Measurements from ENCODE around the gene JCAD. TPM values are rescaled to one million over a fixed set of nuclear protein-coding genes. Genes with fewer than 3 reads are reported as not detected.

JCAD gene
- total and polyA plus RNA-seq, 2 of the 8 experiments (the other 6 are each of a cell fraction or from before 2014, with no cell fraction given) = 0.56 to 5.2 TPM

DNA sequence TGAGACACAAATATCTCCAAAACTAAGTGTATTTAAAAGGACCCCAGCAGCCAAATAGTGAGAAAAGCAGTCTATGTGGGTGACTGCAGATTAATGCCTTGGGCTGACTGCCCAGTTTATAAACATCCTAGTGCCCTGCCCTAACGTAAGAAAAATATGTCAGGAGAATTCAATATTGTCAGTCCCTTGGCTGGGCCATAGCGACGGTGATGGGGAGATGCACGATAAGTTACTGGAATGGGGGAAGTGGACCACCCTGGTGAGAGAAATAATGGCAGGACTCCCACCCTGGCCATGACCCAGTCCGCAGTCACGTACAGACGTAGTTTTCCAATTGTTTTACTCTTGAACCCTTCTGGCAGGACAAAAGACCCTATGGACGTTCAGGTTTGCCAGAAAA, 48.0 kb downstream of the JCAD start:
- H3K27ac ChIP-seq (ENCODE audit: low read depth, low read length) = no peak overlapping the region
- no peak for TF ChIP-seq KDM1A (IDR thresholded peaks at IDR 0.05; ENCODE audit: borderline replicate concordance, low read length)
- no peak for TF ChIP-seq ZNF274 (IDR thresholded peaks at IDR 0.05; ENCODE audit: borderline replicate concordance, extremely low read depth, low read length)
- TF ChIP-seq JUN (IDR thresholded peaks at IDR 0.05; ENCODE audit: low read depth, low read length) = no peak
- TF ChIP-seq, protein P1, sequence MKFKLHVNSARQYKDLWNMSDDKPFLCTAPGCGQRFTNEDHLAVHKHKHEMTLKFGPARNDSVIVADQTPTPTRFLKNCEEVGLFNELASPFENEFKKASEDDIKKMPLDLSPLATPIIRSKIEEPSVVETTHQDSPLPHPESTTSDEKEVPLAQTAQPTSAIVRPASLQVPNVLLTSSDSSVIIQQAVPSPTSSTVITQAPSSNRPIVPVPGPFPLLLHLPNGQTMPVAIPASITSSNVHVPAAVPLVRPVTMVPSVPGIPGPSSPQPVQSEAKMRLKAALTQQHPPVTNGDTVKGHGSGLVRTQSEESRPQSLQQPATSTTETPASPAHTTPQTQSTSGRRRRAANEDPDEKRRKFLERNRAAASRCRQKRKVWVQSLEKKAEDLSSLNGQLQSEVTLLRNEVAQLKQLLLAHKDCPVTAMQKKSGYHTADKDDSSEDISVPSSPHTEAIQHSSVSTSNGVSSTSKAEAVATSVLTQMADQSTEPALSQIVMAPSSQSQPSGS (IDR thresholded peaks at IDR 0.05; ENCODE audit: low read length) = no peak
- TF ChIP-seq CHD1 (IDR thresholded peaks at IDR 0.05; ENCODE audit: low read depth, low read length) = no peak
- no peak for TF ChIP-seq TEAD4 (IDR thresholded peaks at IDR 0.05; ENCODE audit: low read depth, low read length)
- no peak for TF ChIP-seq HDAC6 (IDR thresholded peaks at IDR 0.05; ENCODE audit: low read depth, low read length)
- TF ChIP-seq RFX5 (IDR thresholded peaks at IDR 0.05; ENCODE audit: borderline replicate concordance, low read depth, low read length) = no peak
- no peak for TF ChIP-seq CHD2 (IDR thresholded peaks at IDR 0.05; ENCODE audit: low read length)
- TF ChIP-seq TAF1 (IDR thresholded peaks at IDR 0.05; ENCODE audit: low read depth, low read length) = no peak
- TF ChIP-seq CREB1 (IDR thresholded peaks at IDR 0.05) = no peak
- no peak for TF ChIP-seq CEBPB (IDR thresholded peaks at IDR 0.05; ENCODE audit: low read depth, low read length)
- TF ChIP-seq POU5F1 (IDR thresholded peaks at IDR 0.05; ENCODE audit: low read depth, low read length) = no peak
- no peak for TF ChIP-seq EZH2 (IDR thresholded peaks at IDR 0.05; ENCODE audit: low read depth, low read length, severe bottlenecking)

More for the DNA sequence above, 48.0 kb downstream of the JCAD start:
- H3K9me3 ChIP-seq (ENCODE audit: insufficient read depth in 2 of 2, low read depth in 1 of 2, low read length in 1 of 2) = no peaks in the 10 kb centered on the region
- no peak overlapping the region for H2BK120ac ChIP-seq (replicated peaks; ENCODE audit: low read depth, low read length)
- no peak overlapping the region for H3K4me2 ChIP-seq (ENCODE audit: insufficient read depth in 1 of 2, low read depth in 2 of 2, low read length in 2 of 2)
- no peak overlapping the region for H2AK5ac ChIP-seq (ENCODE audit: low read depth, low read length)
- DNase-seq (ENCODE audit: low read depth in 1 of 2, low spot score in 2 of 2) = no peak
- WGBS, 2 experiments (ENCODE audit: extremely low coverage in 1 of 2, insufficient coverage in 1 of 2, insufficient read length in 1 of 2, insufficient replicate concordance in 2 of 2, low coverage in 1 of 2, low lambda C conversion rate in 2 of 2, missing lambda C conversion rate in 1 of 2) = 94% methylated on average over 8 of the region's 8 CpGs; no CpG with 5 or more reads in 1 of the 2 experiments
- no peak overlapping the region for H3K18ac ChIP-seq (ENCODE audit: extremely low read depth, low read length)
- H4K20me1 ChIP-seq (replicated peaks in 1 of 2; ENCODE audit: control insufficient read depth in 1 of 2, insufficient read depth in 2 of 2, low read length in 2 of 2) = no peaks in the 10 kb centered on the region
- H3K9ac ChIP-seq (replicated peaks in 1 of 4; ENCODE audit: extremely low read depth in 1 of 4, low read depth in 3 of 4, low read length in 3 of 4) = no peak overlapping the region
- no peaks in the 10 kb centered on the region for H3K23me2 ChIP-seq (ENCODE audit: low read depth, low read length)
- H4K91ac ChIP-seq (replicated peaks; ENCODE audit: insufficient read length, low read length) = no peak overlapping the region
- no peak overlapping the region for H2BK15ac ChIP-seq (ENCODE audit: low read length)
- H3K23ac ChIP-seq (ENCODE audit: insufficient read length) = no peak overlapping the region
- no peak overlapping the region for H2BK12ac ChIP-seq (ENCODE audit: low read depth, low read length)
- no peak overlapping the region for H2AFZ ChIP-seq (ENCODE audit: low read length)
- H3K27me3 ChIP-seq (replicated peaks in 1 of 4; ENCODE audit: control insufficient read depth in 3 of 4, extremely low read depth in 1 of 4, insufficient read depth in 3 of 4, low read length in 3 of 4) = no peaks in the 10 kb centered on the region
- no peak overlapping the region for H3K4me3 ChIP-seq (ENCODE audit: extremely low read depth in 1 of 4, insufficient read depth in 2 of 4, low read depth in 3 of 4, low read length in 4 of 4)
- no peaks in the 10 kb centered on the region for H3K79me1 ChIP-seq (ENCODE audit: low read depth, low read length)
- H3K14ac ChIP-seq (ENCODE audit: insufficient read length) = no peak overlapping the region
- H2BK20ac ChIP-seq (ENCODE audit: low read length) = no peak overlapping the region
- ChIA-PET CTCF (ENCODE audit: partially characterized antibody) (interaction anchor here (1.3 to 5.9 kb wide), 3 partner anchors 11 to 229 kb away, joined by 5 to 65 read pairs (median 9); no protein-coding TSS in a partner anchor), POLR2A (ENCODE audit: partially characterized antibody) (no interaction called here)
- H4K8ac ChIP-seq (ENCODE audit: extremely low read depth, insufficient read depth, low read length) = no peak overlapping the region
- no peak overlapping the region for H4K5ac ChIP-seq (ENCODE audit: insufficient read length, low read depth, low read length)
- no peaks in the 10 kb centered on the region for H3K36me3 ChIP-seq (ENCODE audit: control insufficient read depth in 2 of 4, insufficient read depth in 4 of 4, low read length in 3 of 4)
- FAIRE-seq = no peak
- no peak overlapping the region for H3K56ac ChIP-seq (replicated peaks; ENCODE audit: insufficient read length, low read depth, low read length)
- H3K4ac ChIP-seq (replicated peaks; ENCODE audit: insufficient read length, low read depth, low read length) = no peak overlapping the region
- H3K4me1 ChIP-seq (replicated peaks in 1 of 4; ENCODE audit: control insufficient read depth in 3 of 4, insufficient read depth in 4 of 4, low read length in 3 of 4) = peaks cover 0 to 2% (median 0%) of the 10 kb centered on the region in 4 experiments; a peak in 1 of 7 replicates
- H2BK5ac ChIP-seq (ENCODE audit: low read depth, low read length) = no peak overlapping the region
- no peaks in the 10 kb centered on the region for H3K79me2 ChIP-seq (ENCODE audit: control insufficient read depth in 1 of 2, insufficient read depth in 2 of 2, low read length in 2 of 2)
